ENCODE measurements around the gene ARHGAP26. TPM values are rescaled to one million over a fixed set of nuclear protein-coding genes. Genes with fewer than 3 reads are reported as not detected.

Gene ARHGAP26
- total RNA-seq, 5 donors from 2014 or later (not counting 1 experiment from before 2014, with no cell fraction given) = 22.8 to 49.3 (median 28.3) TPM

- ATAC-seq (replicated peaks in 1 of 4) (no peak), DNase-seq (no peak)
- ChIA-PET POLR2A (no interaction called here), CTCF (interaction anchor here in 1 of 2 donors (0.6 kb wide), 1 partner anchor 9 kb away, joined by 3 read pairs; no protein-coding TSS in a partner anchor)
- H3K9me3 ChIP-seq = no peaks in the 10 kb centered on the region
- no CpG with 5 or more reads among the region's 1 CpG for WGBS (ENCODE audit: insufficient coverage)
- peaks cover 3 to 5% of the 10 kb centered on the region in 2 donors for H3K36me3 ChIP-seq (ENCODE audit: control insufficient read depth in 2 of 2, extremely low read depth in 1 of 2, insufficient read depth in 1 of 2, low read length in 1 of 2)
- no peak overlapping the region for H3K4me3 ChIP-seq (ENCODE audit: control insufficient read depth in 1 of 2, extremely low read depth in 1 of 2, low read length in 1 of 2)
- Mint-ChIP-seq H3K9me3 (no peaks in the 10 kb centered on the region), H3K27me3 (no peaks in the 10 kb centered on the region), H3K36me3 (peaks cover 30% of the 10 kb centered on the region), H3K4me1 (no peaks in the 10 kb centered on the region), H3K4me3 (no peak overlapping the region), H3K27ac (no peak overlapping the region)
- no peak overlapping the region for H3K27ac ChIP-seq (ENCODE audit: low read length)
- H3K4me1 ChIP-seq (ENCODE audit: control insufficient read depth in 1 of 2, extremely low read depth in 1 of 2, insufficient read depth in 2 of 2, low read length in 2 of 2) = no peaks in the 10 kb centered on the region
- H3K27me3 ChIP-seq (replicated peaks in 1 of 2; ENCODE audit: control insufficient read depth in 2 of 2, extremely low read depth in 1 of 2, insufficient read depth in 2 of 2, low read length in 1 of 2) = no peaks in the 10 kb centered on the region
Measured at GRCh38 chr5:143174714-143175398, 404.7 kb downstream of the ARHGAP26 start.

DNA sequence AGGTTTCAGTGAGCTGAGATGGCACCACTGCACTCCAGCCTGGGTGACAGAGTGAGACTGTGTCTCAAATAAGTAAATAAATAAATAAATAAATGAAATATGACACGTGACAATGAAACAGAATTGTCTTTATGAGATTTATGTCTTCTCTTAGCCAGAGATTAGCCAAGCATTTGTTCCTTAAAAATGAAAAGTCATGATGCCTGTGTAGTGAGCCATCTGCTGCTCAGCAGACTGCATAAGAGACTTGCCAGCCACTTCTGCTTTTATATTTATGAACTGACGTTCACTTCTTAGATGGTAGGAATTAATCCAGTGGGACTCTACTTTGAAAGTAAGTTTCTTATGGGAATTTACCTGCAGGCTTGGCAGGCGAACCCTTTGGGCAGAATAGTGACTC is 405.9 kb downstream of the ARHGAP26 start:
- ChIA-PET POLR2A (no interaction called here), CTCF (no interaction called here)
- peaks cover under 1 to 7% (median 5%) of the 10 kb centered on the region in 3 donors for H3K4me1 Mint-ChIP-seq
- H3K27me3 Mint-ChIP-seq = no peaks in the 10 kb centered on the region
- no peak overlapping the region for H3K27ac ChIP-seq (ENCODE audit: low read length)
- no peak for DNase-seq
- no peak overlapping the region for H3K4me3 Mint-ChIP-seq
- ATAC-seq (replicated peaks in 1 of 4) = no peak
- peaks cover 39% of the 10 kb centered on the region for H3K36me3 Mint-ChIP-seq
- no peak overlapping the region for H3K4me3 ChIP-seq (ENCODE audit: control insufficient read depth in 1 of 2, extremely low read depth in 1 of 2, low read length in 1 of 2)
- WGBS (ENCODE audit: insufficient coverage) = 100% methylated on average over 2 of the region's 3 CpGs
- H3K4me1 ChIP-seq (ENCODE audit: control insufficient read depth in 1 of 2, extremely low read depth in 1 of 2, insufficient read depth in 2 of 2, low read length in 2 of 2) = peaks cover 0 to 3% of the 10 kb centered on the region in 2 experiments
- no peaks in the 10 kb centered on the region for H3K9me3 ChIP-seq
- peaks cover 4 to 6% of the 10 kb centered on the region in 2 donors for H3K36me3 ChIP-seq (ENCODE audit: control insufficient read depth in 2 of 2, extremely low read depth in 1 of 2, insufficient read depth in 1 of 2, low read length in 1 of 2)
- no peaks in the 10 kb centered on the region for H3K9me3 Mint-ChIP-seq
- no peaks in the 10 kb centered on the region for H3K27me3 ChIP-seq (replicated peaks in 1 of 2; ENCODE audit: control insufficient read depth in 2 of 2, extremely low read depth in 1 of 2, insufficient read depth in 2 of 2, low read length in 1 of 2)
- no peak overlapping the region for H3K27ac Mint-ChIP-seq

GRCh38 chr5:143177263-143177983 is 407.2 kb downstream of the ARHGAP26 start:
- no peak overlapping the region for H3K4me3 Mint-ChIP-seq
- 96% methylated on average over 5 of the region's 9 CpGs for WGBS (ENCODE audit: insufficient coverage)
- H3K36me3 Mint-ChIP-seq = peaks cover 36% of the 10 kb centered on the region
- ChIA-PET POLR2A (no interaction called here), CTCF (no interaction called here)
- Histone ChIP-seq H3K9me3 (no peaks in the 10 kb centered on the region), H3K4me3 (ENCODE audit: control insufficient read depth in 1 of 2, extremely low read depth in 1 of 2, low read length in 1 of 2) (no peak overlapping the region), H3K36me3 (ENCODE audit: control insufficient read depth in 2 of 2, extremely low read depth in 1 of 2, insufficient read depth in 1 of 2, low read length in 1 of 2) (peaks cover 4 to 8% of the 10 kb centered on the region in 2 donors), H3K4me1 (ENCODE audit: control insufficient read depth in 1 of 2, extremely low read depth in 1 of 2, insufficient read depth in 2 of 2, low read length in 2 of 2) (peaks cover 0 to 11% of the 10 kb centered on the region in 2 experiments), H3K27ac (ENCODE audit: low read length) (no peak overlapping the region), H3K27me3 (replicated peaks in 1 of 2; ENCODE audit: control insufficient read depth in 2 of 2, extremely low read depth in 1 of 2, insufficient read depth in 2 of 2, low read length in 1 of 2) (no peaks in the 10 kb centered on the region)
- H3K9me3 Mint-ChIP-seq = no peaks in the 10 kb centered on the region
- no peaks in the 10 kb centered on the region for H3K27me3 Mint-ChIP-seq
- H3K27ac Mint-ChIP-seq = no peak overlapping the region
- H3K4me1 Mint-ChIP-seq = peaks cover 12 to 17% (median 15%) of the 10 kb centered on the region in 3 donors
- no peak for DNase-seq
- no peak for ATAC-seq (replicated peaks in 1 of 4)

DNA sequence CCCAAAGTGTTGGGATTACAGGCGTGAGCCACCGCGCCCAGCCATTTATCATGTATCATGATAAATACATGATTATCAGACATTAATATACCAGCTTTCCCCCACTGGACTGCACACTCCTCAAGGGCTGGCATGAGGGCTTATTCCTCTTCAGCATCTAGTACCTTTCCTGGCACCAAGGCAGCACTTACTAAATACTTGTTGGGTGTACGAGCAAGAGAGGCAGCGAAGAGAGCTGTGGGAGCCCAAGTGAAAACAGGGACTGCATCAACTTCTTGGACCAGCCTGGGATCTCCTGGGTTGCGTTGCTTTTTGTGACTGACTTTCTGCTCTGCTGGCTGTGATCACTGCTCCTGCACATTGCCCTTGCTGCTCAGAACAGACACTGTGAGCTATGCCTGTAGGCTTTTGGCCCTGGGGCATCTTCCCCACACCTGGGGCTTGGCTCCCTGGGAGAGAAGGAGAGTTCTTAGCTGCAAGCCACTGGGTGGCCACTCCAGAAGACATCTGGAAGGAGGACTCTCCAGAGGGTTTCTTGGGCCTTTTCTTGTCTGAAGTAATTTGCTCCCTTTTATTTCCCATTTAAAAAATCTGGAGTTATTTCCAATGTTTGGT is 409.1 kb downstream of the ARHGAP26 start:
- ATAC-seq (replicated peaks in 1 of 4) = no peak
- Mint-ChIP-seq H3K9me3 (no peaks in the 10 kb centered on the region), H3K4me3 (no peak overlapping the region), H3K36me3 (peaks cover 31% of the 10 kb centered on the region), H3K27me3 (no peaks in the 10 kb centered on the region), H3K27ac (no peak overlapping the region), H3K4me1 (peaks cover 24 to 32% (median 26%) of the 10 kb centered on the region in 3 donors)
- ChIA-PET POLR2A (no interaction called here), CTCF (no interaction called here)
- Histone ChIP-seq H3K36me3 (ENCODE audit: control insufficient read depth in 2 of 2, extremely low read depth in 1 of 2, insufficient read depth in 1 of 2, low read length in 1 of 2) (peaks cover 3 to 4% of the 10 kb centered on the region in 2 donors), H3K27ac (ENCODE audit: low read length) (no peak overlapping the region), H3K9me3 (no peaks in the 10 kb centered on the region), H3K4me1 (ENCODE audit: control insufficient read depth in 1 of 2, extremely low read depth in 1 of 2, insufficient read depth in 2 of 2, low read length in 2 of 2) (peaks cover 0 to 24% of the 10 kb centered on the region in 2 experiments), H3K4me3 (ENCODE audit: control insufficient read depth in 1 of 2, extremely low read depth in 1 of 2, low read length in 1 of 2) (no peak overlapping the region), H3K27me3 (replicated peaks in 1 of 2; ENCODE audit: control insufficient read depth in 2 of 2, extremely low read depth in 1 of 2, insufficient read depth in 2 of 2, low read length in 1 of 2) (no peaks in the 10 kb centered on the region)
- 100% methylated on average over 6 of the region's 6 CpGs for WGBS (ENCODE audit: insufficient coverage)
- DNase-seq = no peak

DNA sequence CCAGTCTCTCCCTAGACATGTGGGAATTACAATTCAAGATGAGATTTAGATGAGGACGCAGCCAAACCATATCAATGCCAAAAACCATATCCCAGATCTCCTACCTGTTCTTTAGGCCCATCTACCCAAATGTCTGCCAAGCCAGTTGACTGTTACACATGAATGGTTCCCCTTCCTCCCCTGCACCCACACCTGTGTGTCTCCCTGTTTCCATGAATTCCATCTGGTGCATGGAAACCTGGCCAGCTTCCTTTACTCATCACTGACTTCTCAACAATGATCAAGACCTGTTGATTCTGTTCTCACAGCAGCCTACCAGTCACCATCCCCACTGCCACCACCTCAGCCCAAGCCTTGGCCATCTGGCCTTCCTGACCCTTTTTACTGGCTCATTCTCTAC is 410.6 kb downstream of the ARHGAP26 start:
- no peak for ATAC-seq (replicated peaks in 1 of 4)
- Mint-ChIP-seq H3K27ac (no peak overlapping the region), H3K4me3 (no peak overlapping the region), H3K36me3 (peaks cover 31% of the 10 kb centered on the region), H3K9me3 (no peaks in the 10 kb centered on the region), H3K4me1 (peaks cover 24 to 32% (median 26%) of the 10 kb centered on the region in 3 donors), H3K27me3 (no peaks in the 10 kb centered on the region)
- Histone ChIP-seq H3K27me3 (replicated peaks in 1 of 2; ENCODE audit: control insufficient read depth in 2 of 2, extremely low read depth in 1 of 2, insufficient read depth in 2 of 2, low read length in 1 of 2) (no peaks in the 10 kb centered on the region), H3K27ac (ENCODE audit: low read length) (no peak overlapping the region), H3K9me3 (no peaks in the 10 kb centered on the region), H3K4me3 (ENCODE audit: control insufficient read depth in 1 of 2, extremely low read depth in 1 of 2, low read length in 1 of 2) (no peak overlapping the region), H3K36me3 (ENCODE audit: control insufficient read depth in 2 of 2, extremely low read depth in 1 of 2, insufficient read depth in 1 of 2, low read length in 1 of 2) (peaks cover 3 to 4% of the 10 kb centered on the region in 2 donors), H3K4me1 (ENCODE audit: control insufficient read depth in 1 of 2, extremely low read depth in 1 of 2, insufficient read depth in 2 of 2, low read length in 2 of 2) (peaks cover 0 to 24% of the 10 kb centered on the region in 2 experiments)
- no CpG with 5 or more reads among the region's 1 CpG for WGBS (ENCODE audit: insufficient coverage)
- DNase-seq = no peak
- ChIA-PET CTCF (no interaction called here), POLR2A (no interaction called here)

- Mint-ChIP-seq H3K27ac (no peak overlapping the region), H3K36me3 (peaks cover 31% of the 10 kb centered on the region), H3K4me1 (peaks cover 24 to 32% (median 26%) of the 10 kb centered on the region in 3 donors), H3K27me3 (no peaks in the 10 kb centered on the region), H3K9me3 (no peaks in the 10 kb centered on the region), H3K4me3 (no peak overlapping the region)
- 95% methylated on average over 3 of the region's 3 CpGs for WGBS (ENCODE audit: insufficient coverage)
- no peak overlapping the region for H3K4me3 ChIP-seq (ENCODE audit: control insufficient read depth in 1 of 2, extremely low read depth in 1 of 2, low read length in 1 of 2)
- no peaks in the 10 kb centered on the region for H3K27me3 ChIP-seq (replicated peaks in 1 of 2; ENCODE audit: control insufficient read depth in 2 of 2, extremely low read depth in 1 of 2, insufficient read depth in 2 of 2, low read length in 1 of 2)
- H3K27ac ChIP-seq (ENCODE audit: low read length) = no peak overlapping the region
- H3K36me3 ChIP-seq (ENCODE audit: control insufficient read depth in 2 of 2, extremely low read depth in 1 of 2, insufficient read depth in 1 of 2, low read length in 1 of 2) = peaks cover 3 to 4% of the 10 kb centered on the region in 2 donors
- peaks cover 0 to 24% of the 10 kb centered on the region in 2 experiments for H3K4me1 ChIP-seq (ENCODE audit: control insufficient read depth in 1 of 2, extremely low read depth in 1 of 2, insufficient read depth in 2 of 2, low read length in 2 of 2)
- DNase-seq (no peak), ATAC-seq (replicated peaks in 1 of 4) (no peak)
- no peaks in the 10 kb centered on the region for H3K9me3 ChIP-seq
- ChIA-PET POLR2A (no interaction called here), CTCF (no interaction called here)
Measured at GRCh38 chr5:143181173-143181572, 411.0 kb downstream of the ARHGAP26 start.
